Brain microvascular endothelial cell (primary cell): ENCODE measurements around the gene OR2T35.

Experiments
- DNase-seq: peaks from one replicate; pipeline ENCODE4 v3.0.0-alpha.2; 2020
- H3K27ac ChIP-seq: fragments of 250-450 bp; sonication (Bioruptor Pico); 2 replicates; pipeline ENCODE4 v1.5.1; 2020; ENCODE audit warnings: mild to moderate bottlenecking, moderate library complexity
- H3K27me3 ChIP-seq: fragments of 250-450 bp; sonication (Bioruptor Pico); replicated peaks from 2 replicates; pipeline ENCODE4 v1.5.1; 2020; ENCODE audit warnings: mild to moderate bottlenecking
- H3K36me3 ChIP-seq: fragments of 250-450 bp; sonication (Bioruptor Pico); replicated peaks from 2 replicates; pipeline ENCODE4 v1.5.1; 2020; ENCODE audit warnings: mild to moderate bottlenecking
- H3K4me3 ChIP-seq: 2 replicates; pipeline ENCODE4 v1.5.1; 2011; ENCODE audit warnings: low read depth, mild to moderate bottlenecking, control low read depth, low read length, moderate library complexity
- CTCF ChIP-seq: IDR thresholded peaks from 2 replicates; pipeline ENCODE4 v1.5.1; 2011; ENCODE audit warnings: low read depth, mild to moderate bottlenecking, moderate library complexity, low read length, control low read depth, inconsistent platforms; ENCODE audit errors: missing control alignments
- in situ Hi-C: cut with HindIII; loops from 2 replicates; pipeline ENCODE4 v1.10.0; 2017; ENCODE audit warnings: low sequenced_read_pairs, low pct_ligation_motif_present

The OR2T35 gene

DNA sequence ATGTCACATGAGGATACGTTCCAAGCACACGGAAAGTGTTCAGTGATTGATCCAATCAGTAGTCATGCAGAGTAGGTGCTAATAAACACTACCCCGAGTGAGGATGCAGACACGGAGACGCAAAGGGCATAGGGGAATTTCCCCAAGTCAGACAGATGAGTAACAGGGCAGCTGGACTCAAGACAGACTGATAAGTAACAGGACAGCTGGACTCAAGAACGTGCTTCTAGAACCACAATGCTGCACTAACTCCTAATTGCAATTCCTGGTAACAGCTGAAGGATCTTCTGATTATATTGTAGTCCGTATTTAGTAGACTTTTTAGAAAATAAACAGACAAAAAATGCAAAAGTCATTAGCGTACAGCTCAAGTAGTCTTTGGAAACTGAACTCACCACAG is 45.7 kb downstream of the OR2T35 start:
- H3K4me3 ChIP-seq = no peak overlapping the region
- TF ChIP-seq CTCF = no peak
- DNase-seq = no peak
- no peaks in the 10 kb centered on the region for H3K27me3 ChIP-seq
- no peaks in the 10 kb centered on the region for H3K36me3 ChIP-seq
- in situ Hi-C loops = no loop called here
- H3K27ac ChIP-seq = no peak overlapping the region

DNA sequence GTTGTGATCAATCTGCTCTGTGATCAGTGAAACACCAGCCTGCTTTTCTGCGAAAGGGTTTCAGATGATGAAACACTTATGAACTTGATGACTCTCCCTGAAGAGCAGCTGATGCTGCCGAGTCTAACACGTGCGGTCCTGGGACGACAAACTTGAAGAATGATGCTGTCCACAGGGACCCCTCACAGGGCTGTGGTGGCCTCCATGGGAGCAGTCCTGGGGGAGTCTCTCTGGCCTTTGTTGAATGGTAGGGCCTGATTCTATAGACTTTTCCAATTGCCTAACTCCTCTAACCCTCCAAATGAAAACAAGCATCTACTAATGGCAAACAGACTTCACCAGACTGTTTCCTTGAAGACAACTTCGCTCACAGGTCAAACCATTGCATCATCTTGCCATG is 47.5 kb downstream of the OR2T35 start, which contains the start of gene OR2T10:
Gene OR2T10 (minus strand): TSS at position 112 of the 400 bp plus-strand sequence. CDS start 3,932 bp downstream, outside the sequence.
- DNase-seq = no peak
- in situ Hi-C loops = no loop called here
- H3K4me3 ChIP-seq = no peak within 1 kb of the TSS

DNA sequence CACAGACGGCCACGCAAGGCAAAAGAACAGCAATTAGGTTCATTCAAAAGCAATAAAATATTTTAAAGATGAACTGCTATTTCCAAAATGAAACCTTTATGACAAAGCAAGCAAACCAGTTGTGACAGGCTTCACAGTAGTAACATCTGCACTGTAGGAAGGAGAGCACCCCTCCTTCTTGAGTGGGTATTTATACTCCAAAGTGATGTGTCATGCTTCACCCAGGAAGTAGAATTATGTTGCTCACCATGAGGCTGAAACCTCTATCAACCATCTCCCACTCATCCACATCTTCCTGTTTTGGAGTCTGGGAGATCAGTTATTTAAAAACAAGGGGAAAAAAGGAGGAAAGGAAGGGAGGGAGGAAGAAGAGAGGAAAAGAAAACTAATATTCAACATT is 48.5 kb downstream of the OR2T35 start:
- Histone ChIP-seq H3K36me3 (no peaks in the 10 kb centered on the region), H3K4me3 (no peak overlapping the region), H3K27me3 (no peaks in the 10 kb centered on the region), H3K27ac (no peak overlapping the region)
- TF ChIP-seq CTCF = no peak
- DNase-seq = no peak
- in situ Hi-C loops = no loop called here

More for the DNA sequence above, 47.5 kb downstream of the OR2T35 start, which contains the start of gene OR2T10:
- H3K36me3 ChIP-seq = no peaks in the 10 kb centered on the region
- TF ChIP-seq CTCF = no peak
- no peak within 1 kb of the TSS for H3K27ac ChIP-seq
- H3K27me3 ChIP-seq = no peaks in the 10 kb centered on the region

DNA sequence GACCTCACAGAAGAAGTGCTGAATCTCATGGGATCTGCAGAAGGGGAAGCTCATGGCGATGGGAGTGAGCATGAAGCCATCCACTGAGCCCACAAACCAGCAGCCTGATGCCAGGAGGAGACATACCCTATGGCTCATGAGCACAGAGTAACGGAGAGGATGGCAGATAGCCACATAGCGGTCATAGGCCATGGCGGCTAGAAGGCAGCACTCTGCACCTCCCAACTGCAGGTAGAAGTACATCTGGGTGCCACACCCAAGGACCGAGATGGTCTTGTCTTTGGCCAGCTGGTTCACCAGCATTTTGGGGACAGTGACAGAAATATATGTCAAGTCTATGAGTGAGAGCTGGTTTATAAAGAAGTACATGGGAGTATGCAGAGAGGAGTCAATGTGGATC is 51.9 kb downstream of the OR2T35 start:
- no peak for TF ChIP-seq CTCF
- no peak for DNase-seq
- Histone ChIP-seq H3K4me3 (no peak overlapping the region), H3K36me3 (no peaks in the 10 kb centered on the region), H3K27ac (no peak overlapping the region), H3K27me3 (no peaks in the 10 kb centered on the region)
- in situ Hi-C loops = no loop called here

- TF ChIP-seq CTCF = no peak
- DNase-seq = no peak
- no peaks in the 10 kb centered on the region for H3K27me3 ChIP-seq
- H3K36me3 ChIP-seq = no peaks in the 10 kb centered on the region
- in situ Hi-C loops = no loop called here
- no peak overlapping the region for H3K4me3 ChIP-seq
- H3K27ac ChIP-seq = no peak overlapping the region
Observed at GRCh38 chr1:248592655-248593054, 52.4 kb downstream of the OR2T35 start.

DNA sequence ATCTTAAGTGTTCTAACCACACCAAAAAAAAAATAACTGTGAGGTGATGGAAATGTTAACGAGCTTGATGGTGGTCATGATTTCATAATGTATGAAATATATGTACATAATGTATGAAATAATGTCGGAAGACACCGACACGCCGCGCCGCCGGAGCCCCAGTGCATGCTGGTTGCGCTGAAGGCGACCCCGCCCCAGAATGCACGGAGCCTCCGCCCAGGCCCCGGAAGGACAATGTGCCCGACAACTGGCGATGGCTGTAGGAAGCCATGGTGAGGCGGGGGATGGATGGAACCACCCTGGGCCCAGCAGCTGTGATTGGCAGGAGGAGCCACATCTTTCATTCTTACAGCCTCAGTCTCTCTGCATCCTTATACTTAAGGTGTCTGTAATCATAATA is 55.0 kb downstream of the OR2T35 start:
- in situ Hi-C loops = no loop called here
- TF ChIP-seq CTCF = no peak
- DNase-seq = no peak
- no peak overlapping the region for H3K4me3 ChIP-seq
- H3K36me3 ChIP-seq = no peaks in the 10 kb centered on the region
- no peak overlapping the region for H3K27ac ChIP-seq
- H3K27me3 ChIP-seq = no peaks in the 10 kb centered on the region
